Skin of body (tissue), 3 donors: ENCODE measurements around the gene SEC61A2. TPM values are rescaled to one million over a fixed set of nuclear protein-coding genes. Genes with fewer than 3 reads are reported as not detected.

Experiments
- DNase-seq: peaks from one replicate; lab custom pipeline; 2025; lab: John Stamatoyannopoulos, UW
- small RNA-seq: library from RNA; depleted of rRNA; stranded (forward); fragments of <200 nt; gene quantifications from one replicate; pipeline ENCODE3, GENCODE V24; 2014; ENCODE audit warnings: low replicate concordance
- total RNA-seq: library from RNA; depleted of rRNA; stranded (reverse); fragments of >200 nt; gene quantifications from one replicate; pipeline ENCODE4 v1.2.3, GENCODE V29; 2014

SEC61A2 gene
- total RNA-seq, 1 donor from 2014 or later: 10.7 TPM

DNA sequence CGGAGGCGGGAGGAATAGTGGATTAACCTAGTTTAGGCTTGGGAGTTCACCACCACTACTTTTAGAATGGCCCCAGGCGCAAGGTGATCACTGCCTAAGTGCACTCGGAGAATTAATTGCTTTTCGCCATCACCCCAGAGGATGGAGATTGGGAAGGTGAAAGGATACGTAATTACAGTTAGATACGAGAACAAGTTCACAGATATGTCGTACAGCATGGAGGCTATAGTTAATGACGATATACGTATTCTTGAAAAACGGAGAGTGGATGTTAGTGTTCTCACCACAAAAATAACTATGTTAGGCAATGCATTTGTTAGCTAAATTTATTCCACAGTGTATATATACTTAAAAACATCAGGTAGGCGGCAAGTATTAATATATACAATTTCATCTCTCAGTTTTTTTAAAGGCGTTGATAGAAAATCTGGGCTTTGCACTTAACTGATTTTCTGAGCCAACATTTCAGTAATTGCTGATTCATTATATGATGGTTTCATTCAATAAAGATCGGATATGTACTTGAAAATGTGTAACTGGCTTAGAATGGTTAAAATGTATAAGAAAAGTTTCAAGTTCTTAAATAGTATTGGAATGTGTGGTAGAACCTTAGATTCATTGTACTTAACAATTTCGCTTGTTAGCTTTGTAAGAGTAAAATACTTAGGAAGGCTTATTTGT lies 67.2 kb downstream of the SEC61A2 start:
- no peak for DNase-seq

DNA sequence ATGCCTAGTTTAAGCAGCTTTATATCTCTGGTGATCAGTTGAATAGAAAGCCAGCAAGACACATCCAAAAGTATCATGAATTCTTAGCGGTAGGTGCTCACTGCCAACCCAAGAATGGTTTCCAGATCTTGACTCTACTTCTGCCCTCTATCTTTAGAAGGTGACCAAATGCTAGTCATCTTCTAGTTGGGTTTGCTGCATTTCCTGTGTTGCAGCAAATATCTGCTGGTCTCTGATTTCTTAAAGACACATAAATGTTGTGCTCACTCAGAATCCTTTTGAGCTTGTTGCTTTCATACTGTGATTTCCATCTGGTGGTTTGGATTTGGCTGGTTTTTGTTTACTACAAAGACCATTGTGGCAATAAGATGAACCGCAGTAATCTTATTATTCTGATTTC lies 68.7 kb downstream of the SEC61A2 start:
- DNase-seq: no peak

DNA sequence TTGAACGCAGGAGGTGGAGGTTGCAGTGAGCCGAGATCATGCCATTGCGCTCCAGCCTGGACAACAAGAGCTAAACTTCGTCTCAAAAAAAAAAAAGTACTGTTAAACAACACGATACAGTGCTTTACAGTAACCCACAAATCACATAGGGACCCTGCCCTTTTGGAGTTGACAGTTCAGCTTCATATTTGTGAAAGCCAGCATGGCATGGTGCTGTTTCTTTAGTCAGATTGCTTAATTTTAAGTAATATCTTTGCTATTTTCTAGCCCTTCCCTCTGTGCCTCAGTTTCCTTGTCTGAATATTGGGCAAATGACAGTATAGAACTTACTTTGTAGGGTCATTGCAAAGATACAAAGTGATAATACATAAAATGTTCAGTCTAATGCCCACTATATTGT lies 71.4 kb downstream of the SEC61A2 start:
- no peak for DNase-seq

- no peak for DNase-seq
These were observed 72.1 kb downstream of the SEC61A2 start for GRCh38 chr10:12201543-12201942.

DNA sequence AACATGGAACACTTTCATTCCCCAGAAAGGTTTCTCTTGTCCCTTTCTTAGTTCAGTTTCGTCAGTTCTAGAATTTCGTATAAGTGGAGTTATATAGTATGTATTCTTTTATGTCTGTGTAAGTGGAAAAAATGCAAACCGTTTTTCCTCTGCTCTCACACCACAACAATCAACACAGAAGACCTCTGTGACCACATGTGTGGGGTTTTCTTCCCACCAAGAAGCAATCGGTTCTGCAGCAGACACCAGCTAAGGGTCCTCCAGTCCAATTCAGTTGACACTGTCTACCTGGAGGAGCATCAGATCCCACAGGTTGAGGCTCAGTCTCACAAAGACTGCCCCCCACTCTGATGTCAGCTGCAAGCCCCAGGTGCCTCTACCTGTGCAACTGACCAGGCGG lies 72.7 kb downstream of the SEC61A2 start:
- no peak for DNase-seq

- no peak for DNase-seq
These were observed 75.6 kb downstream of the SEC61A2 start for GRCh38 chr10:12205082-12205481.

DNA sequence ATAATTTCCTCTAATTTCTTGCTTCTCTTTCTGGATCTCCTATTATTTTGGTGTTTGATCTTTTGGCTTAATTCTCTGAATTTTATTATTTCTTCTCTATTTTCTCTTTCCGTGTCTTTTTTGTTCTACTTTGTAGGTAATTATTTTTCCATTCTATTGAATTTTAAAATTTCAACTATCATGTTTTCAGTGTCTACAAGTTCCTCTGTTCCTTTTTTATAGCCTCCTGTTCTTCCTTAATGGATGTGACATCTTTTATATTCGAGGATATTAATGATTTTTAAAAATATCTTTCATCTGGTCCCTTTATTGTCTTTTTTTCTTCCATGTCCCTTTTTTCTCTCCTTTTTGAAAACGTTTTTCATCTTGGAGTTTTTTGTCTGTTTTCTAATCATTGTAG lies 77.6 kb downstream of the SEC61A2 start:
- no peak for DNase-seq

DNA sequence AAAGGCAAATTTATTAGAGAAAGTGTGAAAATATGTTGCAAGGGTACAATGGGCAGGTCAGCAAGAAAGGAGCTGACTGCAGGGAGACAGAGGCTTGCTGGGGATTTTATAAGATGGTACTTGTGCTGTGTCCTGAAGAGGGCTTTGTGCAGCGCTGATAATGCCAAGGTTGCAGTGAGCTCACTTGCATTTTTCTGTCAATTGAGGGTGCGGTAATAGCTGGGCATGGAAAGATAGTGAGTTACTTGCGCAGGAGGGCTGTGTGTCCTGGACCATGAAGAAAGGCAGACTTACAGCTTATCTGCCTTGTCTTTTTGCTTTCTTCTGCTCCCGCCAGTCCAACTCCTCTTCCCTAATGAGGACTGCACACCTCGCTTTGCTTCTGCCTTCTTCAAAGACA lies 79.0 kb downstream of the SEC61A2 start:
- no peak for DNase-seq

DNA sequence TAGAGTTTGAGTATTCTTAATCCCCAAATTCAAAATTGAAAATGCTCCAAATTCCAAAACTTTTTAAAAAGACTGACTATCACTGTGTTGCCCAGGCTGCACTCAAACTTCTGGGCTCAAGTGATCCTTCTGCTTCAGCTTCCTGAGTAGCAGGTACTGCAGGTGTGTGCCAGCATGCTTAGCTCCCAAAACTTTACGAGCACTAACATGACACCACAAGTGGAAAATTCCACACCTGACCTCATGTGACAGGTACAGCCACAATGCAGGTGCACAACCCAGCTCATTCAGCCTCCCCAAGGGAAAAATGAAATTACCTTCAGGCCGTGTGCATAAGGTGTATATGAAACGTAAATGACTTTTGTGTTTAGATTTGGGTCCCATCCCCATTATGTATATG lies 83.0 kb downstream of the SEC61A2 start:
- no peak for DNase-seq

GRCh38 chr10:12213621-12214020 lies 84.1 kb downstream of the SEC61A2 start:
- no peak for DNase-seq

GRCh38 chr10:12214093-12214492 lies 84.6 kb downstream of the SEC61A2 start:
- no peak for DNase-seq

- DNase-seq: peak; percentile 43
These were observed 85.3 kb downstream of the SEC61A2 start for GRCh38 chr10:12214763-12215218.

Small RNA genes within 50 kb of the gene (small RNA-seq; reads per million reads assigned to genes)
- gene MIR548AK: not detected
- gene RNU6-88P: not detected

Other genes with a start within 250 kb of the SEC61A2 start
- gene UPF2, start 86.9 kb upstream of the SEC61A2 start, total RNA-seq: 24.7 TPM
- 19.5 TPM for gene DHTKD1, start 60.7 kb upstream of the SEC61A2 start, total RNA-seq
- gene NUDT5, start 66.2 kb downstream of the SEC61A2 start, total RNA-seq: 24.0 TPM
- 72.8 TPM for gene CDC123, start 66.5 kb downstream of the SEC61A2 start, total RNA-seq
- 14.0 TPM for gene CAMK1D, start 219.9 kb downstream of the SEC61A2 start, total RNA-seq